HS-27A (cell line): ENCODE results near the gene GNA12.

Source experiments
- DNase-seq: peaks from one replicate; pipeline ENCODE4 v3.0.0-alpha.2; 2012; ENCODE audit warnings: low read depth, missing footprints

Gene GNA12

DNA sequence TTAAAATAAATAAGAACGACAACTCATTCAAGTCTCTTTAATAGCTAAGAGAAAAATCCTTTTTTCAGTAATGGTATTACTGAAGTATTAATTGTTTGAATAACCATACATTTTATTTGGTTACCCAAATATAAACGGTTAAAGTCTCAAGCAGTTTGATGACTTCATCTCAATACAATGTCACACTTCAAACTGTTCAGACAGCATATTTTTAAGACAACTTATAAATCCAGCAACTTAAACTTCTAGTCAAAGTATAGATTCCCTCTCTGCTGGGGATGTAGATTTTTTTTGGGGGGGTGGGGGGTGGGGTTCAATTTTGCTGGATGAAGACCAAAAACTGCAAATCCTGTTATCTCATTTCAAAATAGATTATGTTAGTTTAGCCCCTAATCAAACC, 42.0 kb downstream of the GNA12 start:
- DNase-seq: no peak

DNA sequence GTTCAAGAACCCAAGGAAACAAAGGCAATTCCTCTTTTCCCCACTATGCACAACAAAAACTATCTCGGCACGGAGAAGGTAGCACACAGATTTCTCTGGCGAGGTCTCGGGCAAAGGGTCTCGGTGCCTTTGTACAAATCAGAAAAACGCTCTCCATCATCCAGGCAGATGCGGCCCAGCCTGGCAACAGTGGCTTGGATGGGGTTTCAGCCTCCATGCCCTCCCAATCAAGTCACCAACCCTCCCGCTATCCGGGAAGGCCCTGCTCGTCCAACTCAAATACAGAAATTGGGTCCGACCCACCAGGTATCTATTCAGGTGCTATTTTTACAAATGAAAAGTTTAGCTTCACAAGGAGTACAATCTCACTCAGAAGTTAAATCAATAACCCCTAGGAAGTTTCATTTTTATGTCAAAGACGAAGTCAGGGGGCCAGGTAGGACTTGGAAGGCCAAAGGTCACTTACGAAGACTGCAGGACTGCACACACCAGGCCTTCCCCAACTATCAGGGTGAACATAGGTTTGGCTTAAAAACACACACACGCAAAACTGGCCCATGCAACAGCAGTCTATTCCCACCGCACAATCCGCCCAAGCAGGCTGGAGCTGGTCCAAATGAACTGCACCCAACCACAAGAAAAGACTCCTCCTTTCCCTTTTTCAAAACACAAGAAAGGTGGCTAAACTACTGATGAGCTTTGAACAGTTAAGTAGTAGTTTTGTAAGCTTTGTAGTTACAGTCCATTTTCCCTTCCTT, 43.0 kb downstream of the GNA12 start:
- no peak for DNase-seq

DNA sequence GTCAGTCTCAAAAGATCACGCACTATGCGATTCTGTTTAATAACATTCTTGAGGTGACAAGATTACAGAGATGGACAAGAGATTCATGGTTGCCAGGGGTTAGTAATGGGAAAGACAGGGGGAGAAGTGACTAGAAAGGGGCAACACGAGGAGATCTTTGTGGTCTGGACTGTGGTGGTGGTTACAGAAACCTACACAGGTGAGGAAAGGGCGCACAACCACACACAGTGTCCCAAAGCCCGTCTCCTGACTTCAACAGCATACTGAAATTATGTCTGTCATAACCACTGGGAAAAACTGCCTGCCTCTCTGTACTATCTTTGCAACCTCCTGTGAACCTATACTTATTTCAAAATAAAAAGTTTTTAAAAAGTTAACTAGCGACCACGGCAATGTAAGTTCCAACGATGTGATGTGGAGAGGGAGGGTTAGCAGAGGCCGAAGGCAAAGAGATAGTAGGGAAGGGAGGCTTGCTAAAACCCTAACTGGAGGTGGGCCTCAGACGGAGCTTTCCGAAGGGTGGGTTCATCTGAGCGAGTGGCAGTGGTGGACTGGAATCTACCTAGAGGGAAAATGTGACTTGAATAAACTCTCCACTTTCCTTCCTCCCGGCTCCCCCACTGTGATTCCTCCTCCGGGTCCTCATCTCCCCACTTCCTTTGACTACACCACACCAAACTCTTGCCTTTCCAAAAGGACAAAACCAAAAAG, 43.7 kb downstream of the GNA12 start:
- no peak for DNase-seq

DNA sequence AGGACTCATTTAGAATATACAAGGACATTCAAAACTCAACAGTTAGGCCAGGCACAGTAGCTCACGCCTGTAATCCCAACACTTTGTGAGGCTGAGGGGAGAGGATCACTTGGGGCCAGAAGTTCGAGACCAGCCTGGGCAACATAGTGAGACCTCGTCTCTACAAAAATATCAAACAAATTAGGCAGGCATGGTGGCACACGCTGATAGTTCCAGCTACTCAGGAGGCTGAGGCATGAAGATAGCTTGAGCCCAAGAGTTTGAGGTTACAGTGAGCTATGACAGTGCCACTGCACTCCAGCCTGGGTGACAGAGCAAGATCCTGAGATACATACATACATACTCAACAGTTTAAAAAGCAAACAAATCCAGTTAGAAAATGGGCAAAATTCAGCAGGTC, 44.9 kb downstream of the GNA12 start:
- DNase-seq: no peak

DNA sequence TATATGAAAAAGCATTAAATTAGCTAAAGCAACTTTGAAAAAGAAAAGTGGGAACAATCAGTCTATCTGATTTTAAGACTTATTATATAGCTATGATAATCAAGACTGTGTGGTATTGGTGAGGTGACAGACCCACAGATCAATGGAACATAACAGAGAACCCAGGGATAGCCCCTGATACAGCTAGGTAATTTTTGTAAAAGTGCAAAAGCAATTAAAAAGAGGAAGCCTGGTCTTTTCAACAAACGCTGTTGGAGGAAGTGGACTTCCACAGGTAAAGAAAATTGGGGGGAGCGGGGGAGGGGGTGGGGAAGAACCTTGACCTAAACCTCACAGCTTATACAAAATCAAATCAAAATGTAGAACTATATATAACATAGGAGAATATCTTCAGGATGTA, 45.4 kb downstream of the GNA12 start:
- DNase-seq: no peak

DNA sequence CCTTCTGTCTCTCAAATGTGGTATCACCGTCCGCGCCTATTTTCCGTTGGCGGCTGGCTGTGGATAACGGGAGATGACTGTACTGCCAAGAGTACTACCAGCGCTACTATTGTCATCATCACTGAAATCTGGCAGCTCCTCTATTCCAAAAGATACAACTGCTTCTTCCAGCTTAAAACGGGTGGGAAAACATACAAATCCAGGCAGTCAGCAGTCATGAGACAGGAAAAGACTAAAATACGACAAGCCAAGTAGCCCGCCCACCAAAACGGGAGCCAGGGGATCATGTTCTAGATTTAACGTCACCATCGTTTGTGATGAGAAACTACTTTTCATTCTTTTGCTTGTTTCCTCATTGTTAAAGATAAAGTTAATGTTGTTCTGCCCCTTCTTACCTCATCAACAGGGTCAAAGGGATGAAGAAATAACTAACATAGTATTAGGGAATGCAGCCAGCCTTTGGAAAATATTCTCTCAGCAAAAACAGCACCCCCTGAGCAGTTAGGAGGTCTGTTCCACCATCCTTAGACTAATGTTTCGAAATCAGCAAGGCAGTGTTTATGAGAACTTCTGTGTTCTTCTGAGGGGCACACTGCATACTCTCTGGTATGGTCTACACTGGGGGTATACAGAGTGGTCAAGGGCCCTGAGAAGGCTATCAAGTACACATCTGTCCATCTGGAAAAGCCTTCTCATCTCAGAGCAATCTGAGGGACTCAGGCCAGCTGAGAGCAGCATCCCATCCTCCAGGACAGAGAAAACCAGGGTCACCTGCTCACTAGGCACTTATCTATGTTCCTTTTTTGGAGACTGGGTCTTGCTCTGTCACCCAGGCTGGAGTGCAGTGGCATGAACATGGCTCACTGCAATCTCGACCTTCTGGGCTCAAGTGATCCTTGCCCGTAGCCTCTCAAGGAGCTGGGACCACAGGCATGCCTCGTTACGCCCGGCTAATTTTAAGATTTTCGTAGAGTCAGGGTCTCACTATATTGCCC, 47.5 kb downstream of the GNA12 start:
- DNase-seq: no peak

DNA sequence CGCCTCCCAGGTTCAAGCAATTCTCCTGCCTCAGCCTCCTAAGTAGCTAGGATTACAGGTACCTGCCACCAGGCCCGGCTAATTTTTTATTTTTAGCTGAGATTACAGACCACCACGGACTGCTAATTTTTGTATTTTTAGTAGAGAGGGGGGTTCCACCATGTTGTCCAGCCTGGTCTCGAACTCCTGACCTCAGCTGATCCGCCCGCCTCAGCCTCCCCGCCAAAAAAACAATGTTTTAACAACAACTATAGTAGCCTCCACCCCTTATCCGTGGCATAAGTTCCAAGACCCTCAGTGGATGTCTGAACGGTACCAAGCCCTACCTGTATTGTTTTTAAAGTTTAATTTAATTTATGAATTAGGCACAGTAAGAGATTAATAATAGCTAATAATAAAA, 48.2 kb downstream of the GNA12 start:
- no peak for DNase-seq

DNA sequence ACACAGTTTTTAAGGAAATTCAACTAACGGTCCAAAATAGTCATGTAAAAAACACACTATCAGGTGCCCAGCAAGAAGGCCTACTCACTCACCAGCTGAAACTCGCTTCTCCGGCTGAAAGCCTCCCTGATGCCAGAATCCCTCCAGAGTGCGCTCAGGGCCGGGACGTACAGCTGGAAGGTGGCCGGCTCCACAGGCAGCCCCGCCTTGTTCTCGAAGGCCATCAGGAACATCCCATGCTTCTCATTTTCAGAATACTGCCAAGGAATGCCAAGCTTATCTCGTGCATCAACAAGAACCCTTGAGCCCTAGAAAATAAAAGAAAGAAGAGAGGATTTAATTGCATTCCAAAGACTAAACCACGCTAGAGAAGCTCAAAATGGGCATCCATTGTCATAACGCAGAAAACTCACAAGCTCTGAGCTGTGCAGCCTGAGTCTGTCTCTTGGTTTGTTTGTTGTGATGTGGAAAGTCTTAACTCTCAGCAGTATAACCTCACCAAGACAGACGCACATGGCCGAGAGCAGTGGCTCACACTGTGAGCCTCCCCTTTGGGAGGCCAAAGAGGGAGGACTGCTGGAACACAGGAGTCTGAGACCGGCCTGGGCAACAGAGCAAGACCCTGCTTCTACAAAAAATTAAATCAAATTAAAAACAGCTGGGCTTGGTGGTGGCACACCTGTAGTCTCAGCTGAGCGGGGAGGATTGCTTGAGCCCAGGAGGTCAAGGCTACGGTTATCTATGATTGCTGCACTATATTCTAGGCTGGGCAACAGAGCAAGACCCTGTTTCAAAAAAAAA, 49.1 kb downstream of the GNA12 start:
- no peak for DNase-seq

DNA sequence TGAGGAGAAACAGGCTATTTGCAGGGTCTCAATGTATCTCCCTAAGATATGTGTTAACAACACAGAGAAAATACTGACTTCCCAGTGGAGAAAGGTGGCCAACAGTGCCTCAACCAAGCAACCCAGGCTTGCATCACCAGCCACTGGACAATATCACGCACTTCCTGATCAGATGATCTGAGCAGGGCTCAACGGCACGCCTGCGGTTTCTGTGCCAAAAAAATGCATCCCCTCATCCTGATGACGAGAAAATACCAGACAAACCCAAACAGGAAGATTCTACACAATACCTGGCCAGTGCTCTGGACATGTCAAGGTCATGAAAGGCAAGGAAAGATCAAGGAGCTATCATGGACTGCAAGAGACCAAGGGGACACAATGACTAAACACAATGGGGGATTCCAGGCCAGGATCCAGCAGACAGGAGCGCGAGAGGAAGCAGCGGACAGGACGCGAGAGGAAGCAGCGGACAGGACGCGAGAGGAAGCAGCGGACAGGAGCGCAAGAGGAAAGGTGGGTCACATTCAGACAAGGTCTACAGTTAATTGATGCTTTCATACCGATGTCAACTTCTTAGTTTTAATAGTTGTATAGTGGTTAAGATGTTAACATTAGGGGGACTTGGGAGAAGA, 51.1 kb downstream of the GNA12 start:
- no peak for DNase-seq

DNA sequence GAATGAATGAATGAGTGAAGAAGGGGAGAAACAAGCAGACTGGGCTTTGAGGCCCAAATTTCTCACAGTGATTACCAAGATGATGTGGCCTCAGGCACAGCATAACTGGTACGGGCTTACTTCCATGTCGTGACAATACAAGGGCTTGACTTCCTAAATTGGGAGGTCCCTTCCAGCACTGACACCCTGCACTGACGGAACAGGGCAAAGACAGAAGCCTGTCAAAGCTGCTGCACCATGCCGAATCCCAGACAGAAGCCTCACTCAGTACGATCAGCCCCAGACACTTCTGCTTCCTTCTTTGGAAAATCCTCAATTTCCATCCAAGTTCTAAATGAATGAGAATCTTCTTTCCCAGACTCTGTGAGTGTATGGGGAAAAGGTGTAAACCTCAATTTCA, 51.9 kb downstream of the GNA12 start:
- no peak for DNase-seq

DNA sequence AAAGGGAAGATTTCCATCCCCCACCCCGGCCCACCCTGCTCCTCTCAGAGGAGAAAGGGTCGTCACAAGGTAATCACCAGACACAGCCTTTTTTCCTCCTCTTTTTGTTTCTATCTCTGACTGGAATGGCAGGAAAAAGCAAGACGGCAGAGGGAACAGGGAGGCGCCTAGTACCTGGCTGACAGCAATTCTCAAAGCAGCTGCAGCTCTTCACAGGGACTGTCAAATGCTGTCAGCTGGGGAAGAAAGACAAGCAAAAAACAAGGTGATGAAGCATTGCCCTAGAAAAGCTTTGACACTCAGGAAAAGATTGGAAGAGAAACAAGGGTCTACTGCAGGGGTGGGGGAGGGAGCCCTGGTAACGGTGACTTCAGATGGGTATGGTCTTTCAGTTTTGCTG, 52.7 kb downstream of the GNA12 start:
- no peak for DNase-seq

DNA sequence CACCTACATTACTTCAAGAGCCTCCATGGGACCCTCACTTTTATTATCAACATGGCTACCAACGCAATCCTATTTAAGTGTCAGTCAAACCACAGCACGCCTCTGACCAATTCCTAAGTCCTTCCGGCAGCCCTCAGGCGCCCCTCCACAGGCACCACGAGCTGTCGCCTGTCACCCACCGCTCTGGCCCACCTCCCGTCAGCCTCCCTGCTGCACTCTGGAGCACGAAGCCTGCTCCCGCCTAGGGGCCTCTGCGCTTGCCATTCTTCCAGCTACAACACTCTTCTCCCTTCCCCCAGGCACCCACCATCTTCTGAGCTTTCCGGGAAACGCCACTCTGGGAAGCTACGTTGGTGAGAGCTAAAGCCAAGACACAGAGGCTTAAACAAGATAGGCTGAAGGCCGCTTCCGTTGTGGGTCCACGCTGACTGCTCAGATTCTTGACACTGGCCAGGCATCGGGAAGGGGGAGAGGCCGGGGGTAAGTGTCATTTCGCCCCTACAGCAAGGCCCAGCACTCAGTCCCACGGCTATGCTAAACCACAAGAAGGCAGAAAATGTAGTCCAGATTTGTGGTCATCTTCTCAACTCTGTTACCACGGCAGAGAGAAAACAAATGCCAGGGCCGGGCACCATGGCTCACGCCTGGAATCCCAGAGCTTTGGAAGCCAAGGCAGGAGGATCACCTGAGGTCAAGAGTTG, 56.7 kb downstream of the GNA12 start:
- DNase-seq: no peak

DNA sequence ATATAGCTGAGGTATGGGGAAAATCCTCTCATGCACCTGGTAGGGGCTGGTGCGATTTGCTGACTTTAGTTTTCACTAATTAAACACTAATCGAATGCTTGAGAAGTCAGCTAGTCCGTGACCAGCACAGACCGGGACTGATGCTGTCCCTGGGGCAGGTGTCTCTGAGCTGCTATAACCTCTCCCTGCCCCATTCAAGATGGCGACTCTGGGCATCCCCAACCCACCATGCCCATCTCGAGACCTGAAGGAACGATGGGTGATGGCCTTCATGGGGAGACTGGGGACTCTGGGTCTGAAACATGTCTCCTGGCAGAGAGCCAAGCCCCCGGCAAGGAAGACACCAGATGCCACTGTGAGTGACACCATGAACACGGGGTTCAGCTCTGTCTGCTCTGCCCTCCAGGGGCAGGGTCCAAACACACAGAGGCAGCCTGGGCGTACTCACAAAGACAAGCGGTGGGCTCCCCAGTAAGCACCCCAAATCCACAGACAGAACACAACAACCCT, 57.4 kb downstream of the GNA12 start:
- DNase-seq: no peak

DNA sequence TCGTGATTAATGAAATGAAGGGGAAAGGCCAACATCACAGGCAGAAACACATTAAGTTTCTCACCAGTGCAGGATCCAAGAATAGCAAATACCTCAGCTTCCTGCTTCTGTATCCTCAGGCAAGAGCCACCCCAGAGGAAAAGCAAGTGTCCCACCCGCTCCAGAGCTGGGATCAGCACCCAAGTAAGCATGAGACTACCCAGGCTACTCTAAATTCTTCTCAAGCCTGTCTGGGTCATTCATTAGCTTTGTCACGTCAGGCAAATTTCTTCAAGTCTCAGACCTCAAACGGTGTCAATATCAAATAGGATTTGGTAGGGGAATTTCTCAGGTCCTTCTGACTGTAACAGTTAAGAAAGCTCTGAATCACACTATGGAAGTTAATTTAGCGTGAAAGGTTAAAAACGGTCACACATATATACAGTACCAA, 59.0 kb downstream of the GNA12 start:
- DNase-seq: no peak

DNA sequence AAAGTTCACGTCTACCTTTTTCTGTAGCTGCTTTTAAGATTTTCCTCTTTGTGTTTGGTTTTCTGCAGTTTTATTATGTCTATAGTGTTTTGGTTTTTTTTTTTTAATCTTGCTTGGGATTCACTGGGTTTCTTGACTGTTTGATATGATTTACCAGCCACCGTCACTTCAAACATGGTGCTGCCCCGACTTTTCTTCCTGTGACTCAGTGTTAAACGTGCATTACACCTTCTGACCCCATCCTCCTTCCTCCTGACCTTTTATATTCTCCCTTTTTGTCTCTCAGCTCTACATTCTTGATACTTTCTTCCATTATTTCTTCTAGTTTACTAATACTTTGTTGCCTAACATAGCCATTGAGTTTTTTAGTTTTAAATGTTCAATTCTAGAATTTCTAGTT, 61.5 kb downstream of the GNA12 start:
- no peak for DNase-seq

DNA sequence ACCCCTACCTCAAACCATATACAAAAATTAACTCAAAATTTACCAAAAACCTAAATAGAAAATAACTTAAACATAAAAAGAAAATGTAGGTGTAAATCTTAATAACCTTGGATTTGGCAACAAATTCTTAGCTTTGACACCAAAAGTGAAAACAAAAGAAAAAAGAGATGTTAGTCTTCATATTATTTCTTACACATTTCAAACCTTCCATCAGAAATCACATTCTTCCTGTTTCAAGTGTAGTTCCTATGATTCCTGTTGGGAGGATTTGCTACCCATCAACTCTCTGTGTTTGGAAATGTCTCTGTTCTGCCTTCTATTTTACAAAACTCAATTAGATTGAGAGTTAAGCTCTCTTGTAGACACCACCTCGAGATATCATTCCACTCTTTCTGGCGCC, 62.0 kb downstream of the GNA12 start:
- DNase-seq: no peak

DNA sequence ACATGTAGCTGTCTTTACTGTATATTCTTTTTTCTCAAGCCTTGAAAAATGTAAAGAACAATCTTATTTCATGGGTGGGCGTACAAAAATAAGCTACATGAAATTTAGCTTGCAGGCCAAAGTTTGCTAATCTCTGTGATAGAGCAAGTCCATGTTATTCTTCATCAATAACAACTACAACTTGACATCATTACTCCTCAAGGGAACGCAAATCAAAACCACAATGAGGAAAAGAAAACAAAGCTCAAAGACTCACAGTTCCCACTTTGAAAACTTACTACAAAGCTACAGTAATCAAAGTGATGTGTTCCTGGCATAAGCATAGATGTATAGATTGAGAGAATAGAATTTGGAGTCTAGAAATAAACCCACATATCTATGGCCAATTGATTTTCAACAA, 62.5 kb downstream of the GNA12 start:
- no peak for DNase-seq

DNA sequence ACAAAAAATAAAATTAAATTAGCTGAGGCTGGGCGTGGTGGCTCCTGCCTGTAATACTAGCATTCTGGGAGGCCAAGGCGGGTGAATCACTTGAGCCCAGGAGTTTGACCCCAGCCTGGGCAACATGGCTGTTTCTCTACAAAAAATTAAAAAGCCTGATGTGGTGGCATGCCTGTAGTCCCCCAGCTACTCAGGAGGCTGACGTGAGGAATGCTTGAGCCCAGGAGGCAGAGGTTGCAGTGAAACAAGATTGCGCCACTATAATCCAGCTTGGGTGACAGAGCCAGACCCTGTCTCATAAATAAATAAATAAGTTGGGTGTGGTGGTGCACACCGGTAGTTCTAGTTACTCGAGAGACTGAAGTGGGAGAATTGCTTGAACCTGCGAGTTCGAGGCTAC, 65.1 kb downstream of the GNA12 start:
- no peak for DNase-seq

DNA sequence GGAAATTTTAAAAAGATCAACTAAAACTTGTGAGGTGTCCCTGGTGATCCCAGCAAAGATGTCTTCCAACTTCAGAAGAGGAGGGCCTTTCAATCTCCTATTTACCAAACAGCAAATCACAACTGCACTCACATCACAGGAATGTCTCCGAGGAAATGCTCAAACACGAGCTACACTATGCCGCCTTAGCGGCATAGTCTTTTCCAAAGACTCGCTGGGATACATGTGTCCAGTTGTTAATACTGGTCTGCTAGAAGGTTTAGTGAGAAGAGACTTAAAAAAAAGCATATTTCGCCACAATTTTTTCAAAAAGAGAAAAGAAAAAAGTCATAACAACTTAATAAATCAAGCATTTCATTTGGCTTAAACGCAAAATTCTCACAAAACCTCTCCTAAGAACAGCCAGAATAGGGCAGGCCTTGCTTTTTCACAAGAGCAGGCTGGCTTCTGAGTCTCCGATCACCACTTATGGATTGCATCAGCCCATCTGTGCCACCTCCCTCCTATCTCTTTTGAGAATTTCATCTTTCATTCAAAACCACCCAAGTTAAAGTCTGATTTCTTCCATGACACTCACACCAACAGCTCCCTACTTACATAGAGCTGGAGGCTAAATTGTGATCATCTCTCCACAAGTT, 66.1 kb downstream of the GNA12 start:
- DNase-seq: no peak

DNA sequence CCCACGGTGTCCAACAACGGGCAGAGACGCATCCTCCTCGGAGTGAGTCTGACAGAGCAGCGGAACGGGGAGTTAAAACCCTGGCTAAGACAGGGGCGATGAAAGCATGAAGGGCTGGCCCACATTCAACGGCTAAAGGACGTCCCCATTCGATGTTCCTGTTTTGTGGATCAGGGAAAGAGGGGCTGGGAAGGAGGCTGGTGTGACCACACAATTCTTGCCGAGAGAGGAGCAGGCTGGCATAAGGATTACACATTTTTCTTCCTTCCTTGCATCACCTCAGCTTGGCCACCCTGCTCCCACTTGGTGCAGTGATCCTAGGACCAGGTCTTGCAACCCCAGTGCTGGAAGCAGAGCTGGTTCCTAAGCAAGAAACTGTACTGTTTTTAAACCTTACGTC, 67.7 kb downstream of the GNA12 start:
- DNase-seq: no peak
